HEK293T (cell line): Measurements from ENCODE around the gene WSB1.

Experiments
- FOXK2 ChIP-seq: fragments of 450-650 bp; IDR thresholded peaks from 2 replicates; pipeline ENCODE4 v1.6.1; 2016; ENCODE audit warnings: mild to moderate bottlenecking
- SP1 ChIP-seq: fragments of 450-650 bp; IDR thresholded peaks from 2 replicates; pipeline ENCODE4 v1.6.1; 2017
- TARDBP ChIP-seq: fragments of 450-650 bp; IDR thresholded peaks from 2 replicates; pipeline ENCODE4 v1.6.1; 2016

DNA sequence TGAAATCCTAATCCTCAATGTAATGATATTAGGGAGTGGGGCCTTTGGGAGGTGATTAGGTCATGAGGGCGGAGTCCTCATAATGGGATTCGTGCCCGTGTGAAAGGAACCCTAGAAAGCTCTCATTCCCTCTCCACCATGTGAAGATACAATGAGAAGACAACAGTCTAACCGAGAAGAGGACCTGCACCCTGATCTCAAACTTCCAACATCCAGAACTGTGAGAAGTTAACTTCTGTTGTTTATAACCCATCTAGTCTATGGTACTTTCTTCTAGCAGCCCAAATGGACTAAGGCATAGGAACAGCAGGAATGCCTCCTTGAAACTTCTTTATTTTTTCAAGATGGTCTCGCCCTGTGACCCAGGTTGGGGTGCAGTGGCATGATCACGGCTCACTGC is 24.7 kb downstream of the WSB1 start:
- no peak for TF ChIP-seq SP1
- no peak for TF ChIP-seq FOXK2
- no peak for TF ChIP-seq TARDBP
